Liver (tissue), 9 donors: ENCODE measurements around the gene LSM7. TPM values are rescaled to one million over a fixed set of nuclear protein-coding genes. Genes with fewer than 3 reads are reported as not detected.

Source experiments
- DNase-seq: peaks from one replicate; pipeline ENCODE4 v3.0.0-alpha.2; 2017; ENCODE audit warnings: low spot score
- H3K27ac ChIP-seq, 2 donors: one replicate each; pipeline ENCODE4 v1.7.0; 2013; ENCODE audit warnings: inconsistent platforms in 2 of 2, low read length in 2 of 2, control low read depth in 1 of 2, low read depth in 1 of 2, mild to moderate bottlenecking in 1 of 2
- H3K27me3 ChIP-seq, 4 donors: one replicate each; pipeline versions ENCODE4 v1.6.1 to v1.7.0; 2013; ENCODE audit warnings: low read length in 3 of 4, inconsistent platforms in 1 of 4, mild to moderate bottlenecking in 1 of 4, moderate library complexity in 1 of 4; ENCODE audit not compliant: control insufficient read depth in 4 of 4, insufficient read depth in 4 of 4
- H3K36me3 ChIP-seq, 4 donors: one replicate each; pipeline versions ENCODE4 v1.6.1 to v1.7.0; 2013; ENCODE audit warnings: low read length in 3 of 4, mild to moderate bottlenecking in 3 of 4, low read depth in 1 of 4, moderate library complexity in 1 of 4; ENCODE audit not compliant: control insufficient read depth in 4 of 4, insufficient read depth in 3 of 4
- H3K4me1 ChIP-seq, 4 donors: one replicate each; pipeline versions ENCODE4 v1.6.1 to v1.7.0; 2013; ENCODE audit warnings: low read length in 3 of 4, mild to moderate bottlenecking in 3 of 4, moderate library complexity in 1 of 4; ENCODE audit not compliant: control insufficient read depth in 4 of 4, insufficient read depth in 4 of 4
- H3K4me3 ChIP-seq, 3 donors: one replicate each; pipeline versions ENCODE4 v1.6.1 to v1.7.0; 2013; ENCODE audit warnings: low read length in 3 of 3, control low read depth in 1 of 3, low read depth in 1 of 3, mild to moderate bottlenecking in 1 of 3
- H3K9ac ChIP-seq, 2 donors: one replicate each; pipeline ENCODE4 v1.7.0; 2013; ENCODE audit warnings: low read length in 2 of 2, mild to moderate bottlenecking in 2 of 2, moderate library complexity in 2 of 2, control low read depth in 1 of 2, low read depth in 1 of 2
- H3K9me3 ChIP-seq, 4 donors: one replicate each; pipeline versions ENCODE4 v1.6.1 to v1.7.0; 2013; ENCODE audit warnings: low read length in 3 of 4; ENCODE audit not compliant: control insufficient read depth in 4 of 4
- FOXA2 ChIP-seq: IDR thresholded peaks from 2 replicates; pipeline ENCODE4 v1.6.1; 2016; ENCODE audit warnings: antibody characterized with exemption
- GABPA ChIP-seq, 2 donors: IDR thresholded peaks in 1 of 2; conservative IDR thresholded peaks in 1 of 2; 2 replicates each; pipeline ENCODE4 v1.6.1; 2016; ENCODE audit warnings: antibody characterized with exemption in 2 of 2, mild to moderate bottlenecking in 1 of 2, moderate library complexity in 1 of 2
- HNF4A ChIP-seq, 2 donors: conservative IDR thresholded peaks; 2 replicates each; pipeline ENCODE4 v1.6.1; 2016; ENCODE audit warnings: antibody characterized with exemption in 2 of 2, mild to moderate bottlenecking in 2 of 2
- HNF4G ChIP-seq: IDR thresholded peaks from 2 replicates; pipeline ENCODE4 v1.6.1; 2016; ENCODE audit warnings: antibody characterized with exemption
- JUND ChIP-seq, 2 donors: IDR thresholded peaks; 2 replicates each; pipeline ENCODE4 v1.6.1; 2016; ENCODE audit warnings: antibody characterized with exemption in 2 of 2
- NR2F2 ChIP-seq: IDR thresholded peaks from 2 replicates; pipeline ENCODE4 v1.6.1; 2016; ENCODE audit warnings: antibody characterized with exemption
- RAD21 ChIP-seq, 2 donors: IDR thresholded peaks; 2 replicates each; pipeline ENCODE4 v1.6.1; 2016; ENCODE audit warnings: antibody characterized with exemption in 2 of 2, mild to moderate bottlenecking in 2 of 2
- REST ChIP-seq: IDR thresholded peaks from 2 replicates; pipeline ENCODE4 v1.6.1; 2016; ENCODE audit warnings: antibody characterized with exemption, mild to moderate bottlenecking
- YY1 ChIP-seq: IDR thresholded peaks from 2 replicates; pipeline ENCODE4 v1.6.1; 2016; ENCODE audit warnings: antibody characterized with exemption, mild to moderate bottlenecking
- WGBS: extraction: QIAGEN DNeasy Blood & Tissue Kit; methylation state at CpG from one replicate; pipeline ENCODE4 v1.1.7; 2013; 5-methylcytosine and 5-hydroxymethylcytosine counted together
- polyA plus RNA-seq, 2 donors: library from polyadenylated mRNA; stranded (reverse) in 1 of 2; unstranded in 1 of 2; fragments of 200-250 nt in 1 of 2; fragments of >200 nt in 1 of 2; fragmentation: Nextera tagmentation in 1 of 2; extraction: Ambion mirVana in 1 of 2; gene quantifications; one replicate each; pipeline versions ENCODE4 v1.2.1 to v1.2.3, GENCODE V29; 2013 to 2015
- total RNA-seq, 2 donors: library from RNA; depleted of rRNA; stranded (reverse); fragments of >200 nt; gene quantifications; one replicate each; pipeline ENCODE4 v1.2.3, GENCODE V29; 2014
- TF ChIP-seq, protein P1 (sequence below): fragments of 150-350 bp; IDR thresholded peaks from 2 replicates; pipeline ENCODE4 v1.5.1; 2017; ENCODE audit warnings: improper control_type of control experiment, low read depth, low read length; ENCODE audit not compliant: missing input control
- donor health status: healthy.
- donor health status: healthy.
- donor health status: healthy.
- donor health status: healthy.
- donor health status: healthy.

LSM7 gene
- total and polyA plus RNA-seq, 4 donors: 23.6 to 59.9 (median 38.5) TPM

DNA sequence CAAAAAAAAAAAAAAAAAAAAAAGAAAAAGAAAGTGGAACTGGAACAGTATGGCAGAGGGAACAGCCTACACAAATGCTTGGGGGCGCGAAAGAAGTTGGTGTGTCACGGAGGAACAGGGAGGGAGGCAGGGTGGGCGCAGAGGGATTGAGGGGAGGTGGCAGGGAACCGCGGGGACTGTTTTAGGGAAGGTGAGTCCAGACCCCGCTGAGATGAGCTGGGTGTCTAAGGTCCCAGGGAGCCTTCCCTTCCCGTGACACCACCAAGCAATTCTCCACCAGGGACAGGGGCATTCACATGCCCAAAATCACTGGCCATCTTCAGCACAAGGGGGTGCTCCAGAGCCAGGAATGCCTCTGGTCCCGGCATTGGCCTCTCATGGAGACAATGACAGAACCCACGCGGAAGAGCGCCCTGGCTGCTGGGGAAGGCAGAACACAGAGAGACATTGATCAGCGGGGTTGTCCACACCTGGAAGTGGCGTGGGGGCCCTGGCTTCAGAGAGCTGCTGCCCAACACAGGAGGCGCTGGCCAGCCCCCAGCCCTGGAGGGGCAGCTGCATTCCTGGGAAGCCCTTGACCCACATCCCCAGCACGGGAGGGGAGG, 53.4 kb downstream of the LSM7 start:
- Histone ChIP-seq H3K4me1 (peaks cover 10 to 38% (median 32%) of the 10 kb centered on the region in 4 donors), H3K4me3 (no peak overlapping the region), H3K27ac (no peak overlapping the region), H3K36me3 (peaks cover 4 to 9% (median 8%) of the 10 kb centered on the region in 4 donors), H3K9ac (no peak overlapping the region), H3K27me3 (no peaks in the 10 kb centered on the region), H3K9me3 (no peaks in the 10 kb centered on the region)
- TF ChIP-seq REST (no peak), RAD21 (IDR thresholded peaks at IDR 0.05) (peak; percentile 75 to 84)
- TF ChIP-seq, protein P1, sequence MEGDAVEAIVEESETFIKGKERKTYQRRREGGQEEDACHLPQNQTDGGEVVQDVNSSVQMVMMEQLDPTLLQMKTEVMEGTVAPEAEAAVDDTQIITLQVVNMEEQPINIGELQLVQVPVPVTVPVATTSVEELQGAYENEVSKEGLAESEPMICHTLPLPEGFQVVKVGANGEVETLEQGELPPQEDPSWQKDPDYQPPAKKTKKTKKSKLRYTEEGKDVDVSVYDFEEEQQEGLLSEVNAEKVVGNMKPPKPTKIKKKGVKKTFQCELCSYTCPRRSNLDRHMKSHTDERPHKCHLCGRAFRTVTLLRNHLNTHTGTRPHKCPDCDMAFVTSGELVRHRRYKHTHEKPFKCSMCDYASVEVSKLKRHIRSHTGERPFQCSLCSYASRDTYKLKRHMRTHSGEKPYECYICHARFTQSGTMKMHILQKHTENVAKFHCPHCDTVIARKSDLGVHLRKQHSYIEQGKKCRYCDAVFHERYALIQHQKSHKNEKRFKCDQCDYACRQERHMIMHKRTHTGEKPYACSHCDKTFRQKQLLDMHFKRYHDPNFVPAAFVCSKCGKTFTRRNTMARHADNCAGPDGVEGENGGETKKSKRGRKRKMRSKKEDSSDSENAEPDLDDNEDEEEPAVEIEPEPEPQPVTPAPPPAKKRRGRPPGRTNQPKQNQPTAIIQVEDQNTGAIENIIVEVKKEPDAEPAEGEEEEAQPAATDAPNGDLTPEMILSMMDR: peak; percentile 55
- peak; percentile 64 for DNase-seq
- 65% methylated on average over 16 of the region's 16 CpGs for WGBS

DNA sequence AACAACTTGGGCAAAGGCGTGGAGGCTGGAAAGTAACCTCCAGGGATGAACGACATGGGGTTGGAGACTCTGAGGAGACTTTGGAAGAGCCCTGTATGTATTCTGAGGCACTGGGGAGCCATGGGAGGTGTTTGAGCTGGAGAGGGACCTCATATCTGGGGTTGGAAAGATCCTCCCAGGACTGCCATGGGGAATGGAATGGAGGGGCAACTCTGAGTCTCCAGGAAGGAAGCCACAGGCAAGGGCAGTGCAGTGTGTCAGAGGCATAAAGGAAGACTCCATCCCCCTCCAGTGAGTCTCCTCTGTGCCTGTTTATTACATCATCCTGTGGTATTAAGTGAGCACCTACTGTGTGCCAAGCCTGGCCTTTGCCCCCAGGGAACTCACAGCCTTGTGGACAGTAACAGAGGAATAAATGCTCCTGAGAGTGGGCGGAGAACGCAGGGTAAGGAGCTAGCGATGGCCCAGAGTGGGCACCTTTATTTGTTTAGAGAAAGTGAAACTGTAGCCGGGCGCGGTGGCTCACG, 54.1 kb downstream of the LSM7 start:
- H3K4me1 ChIP-seq: peaks cover 10 to 38% (median 32%) of the 10 kb centered on the region in 4 donors
- whole genome bisulfite sequencing: 76% methylated on average over 9 of the region's 9 CpGs
- DNase-seq: no peak
- H3K27me3 ChIP-seq: no peaks in the 10 kb centered on the region
- TF ChIP-seq, protein P1: no peak
- TF ChIP-seq HNF4G (no peak), NR2F2 (no peak), FOXA2 (no peak), JUND (IDR thresholded peaks at IDR 0.05) (no peak), HNF4A (conservative IDR thresholded peaks at IDR 0.05) (no peak), YY1 (no peak), GABPA (IDR thresholded peaks at IDR 0.05 in 1 of 2, conservative IDR thresholded peaks at IDR 0.05 in 1 of 2) (no peak)
- no peak overlapping the region for H3K4me3 ChIP-seq
- H3K27ac ChIP-seq: peak overlapping the region; percentile 45 to 52
- peaks cover 4 to 9% (median 8%) of the 10 kb centered on the region in 4 donors for H3K36me3 ChIP-seq
- H3K9ac ChIP-seq: peak overlapping the region in 1 of 2 donors; percentile 17
- no peaks in the 10 kb centered on the region for H3K9me3 ChIP-seq
